Muscle of leg (tissue), 16 donors: ENCODE data around the gene MT4. TPM values are rescaled to one million over a fixed set of nuclear protein-coding genes. Genes with fewer than 3 reads are reported as not detected.

Experiments
- DNase-seq: peaks from one replicate; pipeline ENCODE4 v3.0.0; 2013
- H3K27ac ChIP-seq: one replicate; pipeline ENCODE4 v1.5.1; 2013; ENCODE audit warnings: mild to moderate bottlenecking, low read length, control low read depth
- H3K27me3 ChIP-seq: one replicate; pipeline ENCODE4 v1.6.1; 2013; ENCODE audit warnings: low read length; ENCODE audit not compliant: control insufficient read depth, insufficient read depth
- H3K36me3 ChIP-seq: one replicate; pipeline ENCODE4 v1.6.1; 2013; ENCODE audit warnings: low read length; ENCODE audit not compliant: control insufficient read depth, insufficient read depth
- H3K4me1 ChIP-seq: one replicate; pipeline ENCODE4 v1.6.1; 2013; ENCODE audit warnings: low read length; ENCODE audit not compliant: control insufficient read depth, insufficient read depth
- H3K4me3 ChIP-seq: one replicate; pipeline ENCODE4 v1.5.1; 2013; ENCODE audit warnings: low read length, control low read depth
- H3K9me3 ChIP-seq: replicated peaks from 2 replicates; pipeline ENCODE4 v1.6.1; 2013; ENCODE audit warnings: low read depth, low read length; ENCODE audit not compliant: control insufficient read depth
- WGBS: methylation state at CpG from one replicate; pipeline ENCODE4 v1.1.5; 2013; ENCODE audit warnings: missing lambda C conversion rate; ENCODE audit not compliant: insufficient coverage; 5-methylcytosine and 5-hydroxymethylcytosine counted together
- long read RNA-seq, 11 donors: transcript quantifications; one replicate each; lab custom pipeline, GENCODE V29; 2026
- polyA plus RNA-seq, 8 donors: library from polyadenylated mRNA; unstranded; fragments of 120-200 nt; gene quantifications; one replicate each; pipeline versions ENCODE4 v1.2.1 to v1.2.3, GENCODE V29; 2013; ENCODE audit warnings: inconsistent platforms in 1 of 8, low replicate concordance in 1 of 8; ENCODE audit not compliant: insufficient read length in 8 of 8, insufficient read depth in 1 of 8
- total RNA-seq: library from RNA; stranded (reverse); fragments of 120-200 nt; gene quantifications from one replicate; pipeline ENCODE4 v1.2.4, GENCODE V29; 2013

The MT4 gene
- total RNA-seq (not detected), polyA plus RNA-seq (not detected)
- long read RNA-seq, donor 1: 0 reads
- long read RNA-seq, donor 2: 0 reads
- long read RNA-seq, donor 3: 0 reads
- long read RNA-seq, donor 4: 0 reads
- long read RNA-seq, donor 5: 0 reads
- long read RNA-seq, donor 6: 0 reads
- long read RNA-seq, donor 7: 0 reads
- long read RNA-seq, donor 8: 0 reads
- long read RNA-seq, donor 9: 0 reads
- long read RNA-seq, donor 10: 0 reads
- long read RNA-seq, donor 11: 0 reads

DNA sequence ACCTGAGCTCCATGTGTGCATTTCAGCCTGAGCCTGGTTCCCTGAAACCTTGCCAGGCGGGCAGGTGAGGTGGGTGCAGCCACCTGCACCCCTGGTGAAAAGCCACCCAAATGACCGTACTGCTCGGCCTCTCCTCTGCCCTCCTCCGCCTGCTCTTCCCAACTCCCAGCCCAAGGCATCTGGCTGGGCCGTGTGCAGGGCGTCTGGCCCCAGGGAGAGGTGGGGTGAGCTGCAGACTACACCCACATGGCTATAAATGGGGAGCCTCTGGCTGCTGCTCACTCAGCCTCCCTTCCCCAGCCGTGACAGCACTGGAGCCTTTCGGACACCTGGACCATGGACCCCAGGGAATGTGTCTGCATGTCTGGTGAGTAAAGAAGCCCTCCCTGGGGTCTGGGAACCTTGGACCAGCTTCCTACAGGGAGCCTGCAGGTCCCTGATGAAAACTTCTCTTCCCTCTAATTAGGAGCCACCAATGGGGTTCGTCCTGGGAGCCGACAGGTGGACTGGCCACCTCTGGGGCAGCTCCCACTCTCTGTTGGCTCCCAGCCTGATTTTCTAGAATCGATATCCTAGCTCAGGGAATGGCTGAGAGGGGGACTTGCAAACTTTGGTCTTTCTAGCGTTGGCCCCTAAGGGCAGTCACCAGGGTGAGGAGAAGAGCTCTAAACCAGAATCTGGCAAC lies at the start of gene MT4:
Gene MT4, plus strand, starts transcription at position 281 of the 685 bp plus-strand sequence. Its CDS starts 56 bp downstream, at position 337.
- Histone ChIP-seq H3K27me3 (peaks cover 12% of the 10 kb centered on the region), H3K36me3 (no peaks in the 10 kb centered on the region), H3K4me3 (no peak within 1 kb of the TSS), H3K4me1 (no peaks in the 10 kb centered on the region), H3K9me3 (no peaks in the 10 kb centered on the region), H3K27ac (no peak within 1 kb of the TSS)
- WGBS: 67% methylated on average over 8 of the region's 12 CpGs
- no peak for DNase-seq

DNA sequence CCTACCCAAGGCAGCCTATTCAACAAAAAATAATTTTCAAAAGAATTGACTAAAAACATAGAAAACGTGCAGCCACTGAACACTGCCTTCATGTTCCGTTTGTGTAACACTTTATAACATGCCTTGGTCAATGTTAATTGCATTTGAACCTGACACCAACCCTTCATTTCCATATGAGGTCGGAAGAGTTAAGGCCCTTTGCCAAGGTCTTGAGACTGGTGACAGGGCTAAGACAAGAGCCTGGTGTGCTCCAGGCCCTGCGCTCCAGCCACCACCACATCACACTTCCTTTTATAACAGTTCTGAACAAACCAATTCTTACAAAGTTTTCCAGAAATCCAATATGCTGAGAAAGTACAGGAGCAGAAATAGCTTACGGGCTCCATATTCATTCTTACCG lies 49.2 kb upstream of the MT4 start:
- WGBS: 72% methylated on average over 3 of the region's 6 CpGs

DNA sequence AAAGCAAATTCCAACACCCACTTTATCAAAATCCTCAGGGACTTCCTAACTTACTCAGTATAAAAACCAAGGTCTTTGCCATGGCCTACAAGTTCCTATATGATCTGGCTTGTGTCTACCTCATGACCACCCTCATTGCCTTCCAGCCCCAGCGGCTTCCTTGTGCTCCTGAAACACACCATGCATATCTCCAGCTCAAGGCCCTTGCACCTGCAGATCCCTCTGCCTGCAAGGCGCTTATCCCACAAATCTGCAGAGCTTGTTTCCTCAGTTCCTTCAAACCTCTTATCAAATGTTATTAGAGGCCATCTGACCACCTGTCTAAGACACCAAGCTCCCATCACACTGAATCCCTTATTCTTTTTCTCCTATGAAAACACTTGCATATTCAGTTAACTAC lies 47.7 kb upstream of the MT4 start:
- Histone ChIP-seq H3K4me3 (no peak overlapping the region), H3K36me3 (no peaks in the 10 kb centered on the region), H3K27me3 (no peaks in the 10 kb centered on the region), H3K4me1 (peaks cover 9% of the 10 kb centered on the region), H3K27ac (no peak overlapping the region), H3K9me3 (no peaks in the 10 kb centered on the region)
- no peak for DNase-seq
- WGBS: 84% methylated on average over 2 of the region's 2 CpGs

More for the DNA sequence above, 49.2 kb upstream of the MT4 start:
- no peaks in the 10 kb centered on the region for H3K27me3 ChIP-seq
- no peak overlapping the region for H3K4me3 ChIP-seq
- no peaks in the 10 kb centered on the region for H3K9me3 ChIP-seq
- H3K4me1 ChIP-seq: peaks cover 9% of the 10 kb centered on the region
- H3K36me3 ChIP-seq: no peaks in the 10 kb centered on the region
- DNase-seq: no peak
- H3K27ac ChIP-seq: no peak overlapping the region

DNA sequence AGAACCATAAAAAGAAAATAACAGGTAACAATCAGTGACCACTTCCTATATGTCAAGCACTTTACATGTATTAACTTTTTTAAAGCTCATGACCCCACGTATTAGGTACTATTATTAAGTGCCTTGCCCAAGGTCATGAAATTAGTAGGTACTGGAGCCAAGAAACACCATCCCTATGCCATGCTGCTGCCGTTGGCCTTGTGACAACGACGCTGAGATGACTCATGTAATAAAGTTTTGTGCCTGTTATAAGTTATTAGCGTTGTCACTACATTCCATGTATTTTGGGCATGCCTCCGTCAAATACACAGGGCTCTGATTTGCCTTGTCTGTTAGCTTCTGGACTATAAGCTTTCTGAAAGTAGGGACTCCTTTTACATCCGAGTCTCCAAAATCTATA lies 46.4 kb upstream of the MT4 start:
- peaks cover 9% of the 10 kb centered on the region for H3K4me1 ChIP-seq
- no peak overlapping the region for H3K27ac ChIP-seq
- no peaks in the 10 kb centered on the region for H3K9me3 ChIP-seq
- H3K36me3 ChIP-seq: no peaks in the 10 kb centered on the region
- WGBS: 95% methylated on average over 2 of the region's 7 CpGs
- DNase-seq: no peak
- H3K4me3 ChIP-seq: no peak overlapping the region
- no peaks in the 10 kb centered on the region for H3K27me3 ChIP-seq

DNA sequence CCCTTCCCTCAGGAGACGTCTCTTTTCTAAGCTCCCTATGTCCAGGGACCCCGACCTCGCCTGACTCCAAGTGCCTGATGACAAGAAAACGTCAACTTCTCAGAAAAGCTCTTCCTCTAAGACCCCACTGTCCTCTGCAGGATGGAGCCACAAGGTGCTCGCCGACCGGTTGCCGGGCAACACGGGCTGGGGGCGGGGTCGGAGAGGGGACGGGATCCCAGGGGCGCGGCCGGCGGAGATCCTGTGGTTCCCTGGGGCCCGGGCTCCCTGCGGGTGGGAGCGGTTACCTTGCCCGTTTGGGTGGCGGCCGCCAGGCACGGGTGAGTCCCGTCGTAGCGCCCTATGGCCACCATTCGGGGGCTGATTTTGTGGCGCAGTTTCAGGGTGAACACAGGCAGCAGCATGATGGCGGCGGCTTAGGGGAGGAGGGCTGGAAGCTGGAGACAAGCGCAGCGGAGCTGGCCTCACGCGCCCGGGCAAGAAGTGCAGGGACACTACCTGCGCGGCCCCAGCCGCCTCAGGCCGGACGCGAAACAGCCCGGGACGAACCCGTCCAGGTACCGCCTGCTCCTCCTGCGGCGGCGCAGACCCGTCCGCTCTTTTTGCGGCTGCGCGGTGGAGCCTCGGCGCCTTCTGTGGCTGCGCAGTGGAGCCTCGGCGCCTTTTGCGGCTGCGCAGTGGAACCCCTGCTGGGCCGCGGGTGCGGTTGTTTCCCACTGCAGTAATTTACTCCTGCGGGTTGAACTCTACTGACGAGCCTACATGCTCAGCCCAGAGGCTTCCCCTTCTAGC lies 45.2 kb upstream of the MT4 start, which contains the start of gene BBS2:
Gene BBS2, minus strand, starts transcription at position 566 of the 792 bp plus-strand sequence. Its CDS starts 162 bp downstream, at position 404.
- WGBS: under 1% methylated on average over 58 of the region's 65 CpGs
- Histone ChIP-seq H3K27ac (peak within 1 kb of the TSS; percentile 65), H3K4me1 (peaks cover 9% of the 10 kb centered on the region), H3K4me3 (peak within 1 kb of the TSS; percentile 96), H3K36me3 (no peaks in the 10 kb centered on the region), H3K27me3 (no peaks in the 10 kb centered on the region), H3K9me3 (no peaks in the 10 kb centered on the region)
- peak; percentile 94 for DNase-seq

DNA sequence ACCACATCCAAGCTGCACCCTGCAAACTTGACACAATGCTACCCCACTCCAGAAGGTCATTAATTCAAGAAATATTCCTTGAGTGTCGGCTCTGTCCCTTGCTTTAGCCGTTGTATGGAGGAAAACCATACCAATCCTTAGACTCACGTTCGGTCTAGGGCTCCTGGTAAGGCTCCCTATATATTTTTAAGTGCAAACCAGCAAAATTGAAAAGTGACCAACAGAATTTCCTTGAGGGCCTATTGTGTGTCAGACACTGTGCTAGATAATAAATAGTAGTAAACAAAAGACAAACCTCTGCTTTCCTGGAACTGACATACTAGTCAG lies 44.7 kb upstream of the MT4 start:
- WGBS: 25% methylated on average over 1 of the region's 4 CpGs
- peak overlapping the region; percentile 96 for H3K4me3 ChIP-seq
- H3K4me1 ChIP-seq: peaks cover 15% of the 10 kb centered on the region
- H3K27me3 ChIP-seq: no peaks in the 10 kb centered on the region
- no peaks in the 10 kb centered on the region for H3K36me3 ChIP-seq
- no peak for DNase-seq
- H3K9me3 ChIP-seq: no peaks in the 10 kb centered on the region
- peak overlapping the region; percentile 25 for H3K27ac ChIP-seq

DNA sequence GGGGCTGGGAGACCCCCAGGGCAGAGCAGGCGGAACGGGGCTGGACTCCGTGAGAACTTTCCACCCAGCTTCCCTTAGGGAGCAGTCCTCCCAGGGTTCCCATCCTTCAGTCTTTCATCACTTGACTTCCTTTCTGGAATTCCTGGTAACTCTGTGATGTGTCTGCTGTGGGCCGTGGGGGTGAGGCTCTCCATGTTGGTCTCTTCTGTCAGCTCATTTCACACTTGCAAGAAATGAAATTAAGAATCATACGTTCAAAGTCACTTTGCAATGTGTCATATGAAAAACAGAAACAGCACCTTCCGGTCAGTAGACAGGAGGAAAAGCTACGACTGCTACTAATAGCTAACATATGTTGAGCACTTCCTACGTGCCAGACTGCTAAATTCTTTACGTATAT lies 39.6 kb upstream of the MT4 start:
- peak; percentile 74 for DNase-seq
- peak overlapping the region; percentile 82 for H3K27ac ChIP-seq

DNA sequence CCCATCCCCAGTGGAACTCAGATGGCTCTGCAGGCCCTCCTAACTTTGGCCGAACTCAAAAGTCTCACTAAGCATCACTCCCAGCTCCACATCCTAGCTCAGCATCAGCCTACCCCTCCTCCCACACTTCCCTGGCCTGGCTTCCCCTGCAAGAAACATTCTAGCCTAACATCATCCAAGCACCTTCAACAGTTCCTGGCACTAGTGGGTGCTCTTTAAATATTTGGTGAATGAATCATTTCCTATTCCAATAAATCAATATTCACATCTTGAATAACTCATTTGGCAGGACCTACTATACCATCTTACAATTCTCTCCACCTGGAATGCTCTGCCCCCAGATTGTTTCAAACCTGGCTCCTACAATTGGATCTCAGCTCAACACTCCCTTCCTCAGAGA lies 34.0 kb upstream of the MT4 start:
- H3K9me3 ChIP-seq: no peaks in the 10 kb centered on the region
- peaks cover 8% of the 10 kb centered on the region for H3K27me3 ChIP-seq
- H3K36me3 ChIP-seq: no peaks in the 10 kb centered on the region
- H3K4me1 ChIP-seq: peaks cover 2% of the 10 kb centered on the region
- H3K4me3 ChIP-seq: no peak overlapping the region
- DNase-seq: no peak
- WGBS: 81% methylated on average over 1 of the region's 1 CpG
- no peak overlapping the region for H3K27ac ChIP-seq

More for the DNA sequence above, 39.6 kb upstream of the MT4 start:
- H3K9me3 ChIP-seq: no peaks in the 10 kb centered on the region
- no peak overlapping the region for H3K4me3 ChIP-seq
- H3K27me3 ChIP-seq: no peaks in the 10 kb centered on the region
- H3K4me1 ChIP-seq: peaks cover 12% of the 10 kb centered on the region
- H3K36me3 ChIP-seq: no peaks in the 10 kb centered on the region
- WGBS: 0% methylated on average over 1 of the region's 9 CpGs

DNA sequence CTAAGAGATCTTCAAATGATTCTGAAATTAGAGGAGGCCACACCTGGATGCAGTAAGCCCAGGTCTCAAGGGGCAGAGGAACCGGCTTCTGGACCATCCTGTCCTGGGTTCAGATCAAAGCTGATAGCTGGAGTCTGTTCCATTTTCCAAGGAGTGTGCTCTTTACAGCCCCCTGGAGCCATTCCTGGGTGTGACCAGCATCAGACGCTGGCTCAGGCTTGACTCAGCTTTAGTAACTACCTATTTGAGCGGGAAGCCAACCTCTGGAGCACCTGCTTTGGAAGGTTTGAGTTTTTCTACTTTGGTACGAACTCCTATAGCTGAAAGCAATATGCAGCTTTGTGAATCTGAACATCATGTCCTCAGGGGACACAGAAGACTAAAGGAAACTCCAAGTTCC lies 32.2 kb upstream of the MT4 start:
- Histone ChIP-seq H3K27ac (no peak overlapping the region), H3K36me3 (no peaks in the 10 kb centered on the region), H3K27me3 (peaks cover 10% of the 10 kb centered on the region), H3K9me3 (no peaks in the 10 kb centered on the region), H3K4me1 (no peaks in the 10 kb centered on the region), H3K4me3 (no peak overlapping the region)
- no peak for DNase-seq
- 0% methylated on average over 1 of the region's 4 CpGs for WGBS

DNA sequence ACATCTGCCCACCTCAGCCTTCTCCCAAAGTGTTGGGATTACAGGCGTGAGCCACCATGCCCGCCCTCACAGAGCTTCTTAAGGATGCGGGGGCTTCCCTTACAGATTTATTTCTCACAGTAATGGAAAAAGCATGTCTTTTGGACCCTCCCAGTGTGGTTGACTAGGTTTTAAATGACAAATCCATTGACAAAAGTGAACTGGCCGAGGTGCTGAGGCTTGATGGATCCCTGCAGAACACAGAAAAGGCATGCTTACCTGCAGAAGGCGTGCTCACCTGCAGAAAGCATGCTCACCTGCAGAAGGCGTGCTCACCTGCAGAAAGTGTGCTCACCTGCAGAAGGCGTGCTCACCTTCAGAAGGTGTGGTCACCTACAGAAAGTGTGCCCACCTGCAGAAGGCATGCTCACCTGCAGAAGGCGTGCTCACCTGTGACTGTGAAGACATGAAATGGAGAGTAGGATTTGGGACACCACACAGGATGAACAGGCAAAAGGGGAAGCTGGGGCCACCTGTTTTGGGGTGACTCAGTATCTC lies 30.0 kb upstream of the MT4 start:
- Histone ChIP-seq H3K27ac (no peak overlapping the region), H3K4me1 (no peaks in the 10 kb centered on the region), H3K4me3 (no peak overlapping the region), H3K9me3 (no peaks in the 10 kb centered on the region), H3K36me3 (no peaks in the 10 kb centered on the region), H3K27me3 (peaks cover 13% of the 10 kb centered on the region)
- DNase-seq: no peak
- 87% methylated on average over 5 of the region's 8 CpGs for WGBS
